Adrenal gland (tissue), 5 donors: ENCODE results near the gene USP6NL.

Experiments used
- POLR2A ChIP-seq, 2 donors: fragments of 450-650 bp; IDR thresholded peaks; one replicate each; pipeline ENCODE4 v1.6.1; 2017; ENCODE audit warnings: antibody characterized with exemption in 2 of 2, mild to moderate bottlenecking in 2 of 2, moderate library complexity in 1 of 2
- TF ChIP-seq, protein P1 (sequence below), 6 experiments: fragments of 450-650 bp in 4 of 6; fragments of 200-600 bp in 2 of 6; sonication (generic) in 1 of 6; IDR thresholded peaks; 1 replicate in 5 of 6; 2 replicates in 1 of 6; pipeline versions ENCODE4 v1.5.1 to v1.8.0; 2016 to 2021; ENCODE audit warnings: antibody characterized with exemption in 6 of 6, mild to moderate bottlenecking in 2 of 6, moderate library complexity in 1 of 6
- donor health status: DM: no; HTN: no; CAD: no.

DNA sequence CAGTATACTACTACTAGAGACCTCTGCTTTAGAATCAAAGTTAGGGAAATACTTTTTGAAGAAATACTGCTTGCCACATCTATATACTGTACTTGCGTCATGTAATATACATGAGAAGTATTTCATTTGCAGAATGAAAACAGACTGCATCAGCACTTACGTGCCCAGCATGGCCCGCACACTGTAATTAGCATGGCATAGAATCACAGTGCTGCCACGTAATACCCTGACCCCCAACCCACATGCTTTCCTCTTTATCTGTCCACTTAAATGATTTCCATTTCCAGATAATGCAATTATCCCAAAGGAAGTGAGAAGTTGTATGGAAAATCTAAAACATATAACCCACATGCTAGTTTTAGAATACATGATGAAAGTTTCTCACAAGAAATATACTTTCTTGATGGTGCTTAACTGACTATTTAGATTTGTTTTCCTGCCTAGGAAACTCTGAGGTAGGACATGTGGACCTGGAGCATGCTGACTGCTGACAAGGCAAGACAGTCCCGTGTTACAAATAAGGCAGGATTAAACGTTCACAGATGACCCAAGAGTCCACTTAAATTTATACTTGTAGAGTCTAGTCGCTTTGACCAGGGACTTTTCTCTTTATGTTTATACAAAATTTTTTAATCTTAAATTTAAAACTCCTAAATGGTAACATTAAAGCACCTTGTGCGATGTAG, 12.6 kb downstream of the USP6NL start:
- TF ChIP-seq, protein P1, sequence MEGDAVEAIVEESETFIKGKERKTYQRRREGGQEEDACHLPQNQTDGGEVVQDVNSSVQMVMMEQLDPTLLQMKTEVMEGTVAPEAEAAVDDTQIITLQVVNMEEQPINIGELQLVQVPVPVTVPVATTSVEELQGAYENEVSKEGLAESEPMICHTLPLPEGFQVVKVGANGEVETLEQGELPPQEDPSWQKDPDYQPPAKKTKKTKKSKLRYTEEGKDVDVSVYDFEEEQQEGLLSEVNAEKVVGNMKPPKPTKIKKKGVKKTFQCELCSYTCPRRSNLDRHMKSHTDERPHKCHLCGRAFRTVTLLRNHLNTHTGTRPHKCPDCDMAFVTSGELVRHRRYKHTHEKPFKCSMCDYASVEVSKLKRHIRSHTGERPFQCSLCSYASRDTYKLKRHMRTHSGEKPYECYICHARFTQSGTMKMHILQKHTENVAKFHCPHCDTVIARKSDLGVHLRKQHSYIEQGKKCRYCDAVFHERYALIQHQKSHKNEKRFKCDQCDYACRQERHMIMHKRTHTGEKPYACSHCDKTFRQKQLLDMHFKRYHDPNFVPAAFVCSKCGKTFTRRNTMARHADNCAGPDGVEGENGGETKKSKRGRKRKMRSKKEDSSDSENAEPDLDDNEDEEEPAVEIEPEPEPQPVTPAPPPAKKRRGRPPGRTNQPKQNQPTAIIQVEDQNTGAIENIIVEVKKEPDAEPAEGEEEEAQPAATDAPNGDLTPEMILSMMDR (IDR thresholded peaks at IDR 0.05), result no peak
- no peak for TF ChIP-seq POLR2A (IDR thresholded peaks at IDR 0.05)
